IMR-90 (cell line): ENCODE data around the gene NOS3. TPM values are rescaled to one million over a fixed set of nuclear protein-coding genes. Genes with fewer than 3 reads are reported as not detected.

Source experiments
- ATAC-seq: fragments of 200-7000 bp; cut with Tn5 transposase; 2 replicates; pipeline ENCODE4 v1.9.1; 2020; ENCODE audit warnings: low read depth, mild to moderate bottlenecking, moderate library complexity
- BruUV-seq: library from RNA; stranded (reverse); fragments of 400-500 nt; replicated peaks from 2 replicates; lab custom pipeline; 2021; lab: Mats Ljungman, UMichigan
- CTCF ChIA-PET: fragments of 300-600 bp; formaldehyde crosslinking; extraction: SDS; loops from one replicate; lab custom pipeline; 2021; ENCODE audit warnings: antibody characterized with exemption; lab: Yijun Ruan, JAX
- POLR2A ChIA-PET: fragments of 300-600 bp; sonication (Branson Sonifier 250); formaldehyde crosslinking; loops from one replicate; lab custom pipeline; 2022; ENCODE audit warnings: antibody characterized with exemption; ENCODE audit not compliant: unreplicated experiment; lab: Charles Lee
- DNase-seq: peaks from one replicate; pipeline ENCODE4 v3.0.0; 2013
- H2AFZ ChIP-seq: replicated peaks from 2 replicates; pipeline ENCODE3; 2013; ENCODE audit warnings: low read length, mild to moderate bottlenecking; ENCODE audit not compliant: poor library complexity
- H2AK5ac ChIP-seq: 2 replicates; pipeline ENCODE4 v1.6.1; 2013; ENCODE audit warnings: low read depth, low read length, inconsistent platforms
- H2AK9ac ChIP-seq: replicated peaks from 2 replicates; pipeline ENCODE3; 2013; ENCODE audit warnings: mild to moderate bottlenecking, low read depth, low read length, moderate library complexity; ENCODE audit not compliant: poor library complexity
- H2BK120ac ChIP-seq: 2 replicates; pipeline ENCODE4 v1.6.1; 2013; ENCODE audit warnings: low read depth, low read length, inconsistent platforms
- H2BK15ac ChIP-seq: 3 replicates; pipeline ENCODE4 v1.6.1; 2013; ENCODE audit warnings: low read depth, low read length, inconsistent platforms
- H2BK20ac ChIP-seq: 2 replicates; pipeline ENCODE4 v1.6.1; 2013; ENCODE audit warnings: low read depth, mild to moderate bottlenecking, inconsistent platforms, low read length, moderate library complexity
- H2BK5ac ChIP-seq: 2 replicates; pipeline ENCODE4 v1.6.1; 2013; ENCODE audit warnings: mild to moderate bottlenecking, low read depth, low read length, inconsistent platforms; ENCODE audit not compliant: poor library complexity, severe bottlenecking
- H3K14ac ChIP-seq: replicated peaks from 2 replicates; pipeline ENCODE4 v1.6.1; 2013; ENCODE audit warnings: low read depth, low read length, inconsistent platforms
- H3K18ac ChIP-seq: 2 replicates; pipeline ENCODE4 v1.6.1; 2013; ENCODE audit warnings: low read depth, low read length, control low read depth
- H3K23ac ChIP-seq: 2 replicates; pipeline ENCODE4 v1.6.1; 2013; ENCODE audit warnings: low read depth, low read length, inconsistent platforms
- H3K27ac ChIP-seq: 2 replicates; pipeline ENCODE4 v1.5.1; 2013; ENCODE audit warnings: mild to moderate bottlenecking, control low read depth, low read length; ENCODE audit not compliant: insufficient read depth
- H3K27me3 ChIP-seq: 2 replicates; pipeline ENCODE4 v1.6.1; 2013; ENCODE audit warnings: low read length; ENCODE audit not compliant: control insufficient read depth, insufficient read depth
- H3K36me3 ChIP-seq: 2 replicates; pipeline ENCODE4 v1.6.1; 2013; ENCODE audit warnings: low read length, mixed read lengths; ENCODE audit not compliant: control insufficient read depth, insufficient read depth
- H3K4ac ChIP-seq: 2 replicates; pipeline ENCODE4 v1.6.1; 2013; ENCODE audit warnings: low read depth, low read length, inconsistent platforms
- H3K4me1 ChIP-seq: 2 replicates; pipeline ENCODE4 v1.6.1; 2013; ENCODE audit warnings: low read length, mixed read lengths; ENCODE audit not compliant: control insufficient read depth, insufficient read depth
- H3K4me2 ChIP-seq: 2 replicates; pipeline ENCODE4 v1.6.1; 2013; ENCODE audit warnings: low read depth, mild to moderate bottlenecking, control low read depth, low read length, moderate library complexity
- H3K4me3 ChIP-seq: 2 replicates; pipeline ENCODE4 v1.5.1; 2013; ENCODE audit warnings: low read depth, mild to moderate bottlenecking, control low read depth, low read length, moderate library complexity; ENCODE audit not compliant: insufficient read depth
- H3K56ac ChIP-seq: 2 replicates; pipeline ENCODE4 v1.6.1; 2013; ENCODE audit warnings: low read length, inconsistent platforms; ENCODE audit not compliant: insufficient read depth; ENCODE audit errors: extremely low read depth
- H3K79me1 ChIP-seq, 2 experiments: 2 replicates each; pipeline ENCODE4 v1.6.1; 2013; ENCODE audit warnings: low read length in 2 of 2, inconsistent platforms in 1 of 2, low read depth in 1 of 2
- H3K9ac ChIP-seq: 2 replicates; pipeline ENCODE4 v1.6.1; 2013; ENCODE audit warnings: low read depth, low read length, control low read depth
- H3K9me1 ChIP-seq: 2 replicates; pipeline ENCODE4 v1.6.1; 2013; ENCODE audit warnings: low read length, inconsistent platforms; ENCODE audit not compliant: insufficient read depth
- H3K9me3 ChIP-seq: 2 replicates; pipeline ENCODE4 v1.6.1; 2013; ENCODE audit warnings: low read length; ENCODE audit not compliant: control insufficient read depth, insufficient read depth
- H4K20me1 ChIP-seq: 2 replicates; pipeline ENCODE4 v1.6.1; 2013; ENCODE audit warnings: low read length, inconsistent platforms; ENCODE audit not compliant: insufficient read depth
- H4K5ac ChIP-seq: 2 replicates; pipeline ENCODE4 v1.6.1; 2013; ENCODE audit warnings: mild to moderate bottlenecking, low read depth, low read length, control low read depth
- H4K8ac ChIP-seq, 2 experiments: 2 replicates each; pipeline ENCODE4 v1.6.1; 2013; ENCODE audit warnings: low read depth in 2 of 2, low read length in 2 of 2, control low read depth in 1 of 2, inconsistent platforms in 1 of 2
- H4K91ac ChIP-seq: 2 replicates; pipeline ENCODE4 v1.6.1; 2013; ENCODE audit warnings: low read depth, low read length, inconsistent platforms; ENCODE audit not compliant: insufficient read depth
- MAFK ChIP-seq: IDR thresholded peaks from 2 replicates; pipeline ENCODE4 v1.6.1; 2012; ENCODE audit warnings: low read depth, low read length, improper control_type of control experiment
- MAZ ChIP-seq: IDR thresholded peaks from 2 replicates; pipeline ENCODE4 v1.6.1; 2012; ENCODE audit warnings: low read depth, mild to moderate bottlenecking, low read length, improper control_type of control experiment, moderate library complexity, borderline replicate concordance
- whole genome bisulfite sequencing, 2 experiments: methylation state at CpG; one replicate each; pipeline versions ENCODE4 v1.1.5 to v1.1.7; 2013; ENCODE audit warnings: missing lambda C conversion rate in 2 of 2; ENCODE audit not compliant: insufficient read length in 1 of 2; ENCODE audit errors: extremely low coverage in 2 of 2; 5-methylcytosine and 5-hydroxymethylcytosine counted together
- dilution Hi-C: fragments of 300-500 bp; cut with HindIII; formaldehyde crosslinking; loops from one replicate; pipeline ENCODE4 v1.14.3; 2018; ENCODE audit warnings: low sequenced_read_pairs; ENCODE audit not compliant: unreplicated experiment
- in situ Hi-C: fragments of 300-500 bp; cut with MboI; formaldehyde crosslinking; loops from 3 replicates; pipeline ENCODE4 v1.14.3; 2019; ENCODE audit warnings: low sequenced_read_pairs, inconsistent platforms, mixed read lengths
- intact Hi-C: fragments of 100-400 bp; cut with micrococcal nuclease; formaldehyde crosslinking; loops from 2 replicates; pipeline ENCODE4 v1.10.0; 2022
- polyA plus RNA-seq, 3 experiments: library from polyadenylated mRNA; depleted of rRNA; stranded (reverse); fragments of >200 nt; gene quantifications; 2 replicates each; pipeline ENCODE4 v1.2.3, GENCODE V29; 2012; ENCODE audit warnings: low replicate concordance in 1 of 3
- total RNA-seq: library from RNA; depleted of rRNA; stranded (reverse); fragments of >200 nt; gene quantifications from 2 replicates; pipeline ENCODE4 v1.2.3, GENCODE V29; 2012

Gene NOS3
- total and polyA plus RNA-seq, 2 of the 4 experiments (the other 2 are of a cell fraction), result 0.72 to 2.0 TPM

GRCh38 chr7:150983893-150984368 is 6.9 kb upstream of the NOS3 start:
- H3K4me1 ChIP-seq, result peaks cover 6% of the 10 kb centered on the region; the same call in 1 of the 2 replicates
- H2BK5ac ChIP-seq, result no peak overlapping the region
- H2AFZ ChIP-seq, result no peak overlapping the region
- ChIA-PET CTCF (interaction anchor here (1.6 to 3.2 kb wide), 3 partner anchors 21 to 86 kb away, joined by 5 to 18 read pairs (median 7); no protein-coding TSS in a partner anchor), POLR2A (no interaction called here)
- peak; percentile 31 for DNase-seq
- no peak overlapping the region for H3K4me2 ChIP-seq
- H2BK20ac ChIP-seq, result no peak overlapping the region
- H3K14ac ChIP-seq, result no peak overlapping the region
- no peak overlapping the region for H2BK15ac ChIP-seq
- no TSS peak for BruUV-seq
- no peak overlapping the region for H3K56ac ChIP-seq
- H3K9ac ChIP-seq, result no peak overlapping the region
- H3K27me3 ChIP-seq, result peaks cover 34% of the 10 kb centered on the region
- in situ Hi-C loops, result loop anchor here (25.0 kb wide), 1 partner anchor 572 kb away; a partner anchor contains a TSS
- no peaks in the 10 kb centered on the region for H3K79me1 ChIP-seq
- no peak overlapping the region for H4K91ac ChIP-seq
- H2BK120ac ChIP-seq, result no peak overlapping the region
- H3K23ac ChIP-seq, result no peak overlapping the region
- WGBS, 2 experiments, result no CpG with 5 or more reads among the region's 2 CpGs
- H3K9me3 ChIP-seq, result no peaks in the 10 kb centered on the region
- H3K36me3 ChIP-seq, result no peaks in the 10 kb centered on the region
- H4K8ac ChIP-seq, result no peak overlapping the region
- no peaks in the 10 kb centered on the region for H3K9me1 ChIP-seq
- no peak for ATAC-seq
- H3K4ac ChIP-seq, result no peak overlapping the region
- no peak overlapping the region for H3K4me3 ChIP-seq
- no peak overlapping the region for H3K27ac ChIP-seq
- H2AK5ac ChIP-seq, result no peak overlapping the region
- dilution Hi-C loops, result no loop called here
- TF ChIP-seq MAFK, result peak; percentile 55; the same call in 1 of the 2 replicates
- TF ChIP-seq MAZ, result no peak
- no peak overlapping the region for H3K18ac ChIP-seq
- H2AK9ac ChIP-seq, result no peak overlapping the region
- H4K20me1 ChIP-seq, result no peaks in the 10 kb centered on the region; the same call in 1 of the 2 replicates
- no peak overlapping the region for H4K5ac ChIP-seq
- intact Hi-C loops, result no loop called here
